A673 (cell line): Measurements from ENCODE around the gene SDF4.

Experiments used
- CTCF ChIP-seq: fragments of 300-800, 200-600 bp; sonication (generic); conservative IDR thresholded peaks from 2 replicates; pipeline ENCODE4 v1.5.1; 2017; ENCODE audit warnings: low read depth, mild to moderate bottlenecking, antibody characterized with exemption, low read length, moderate library complexity, mixed read lengths
- EZH2 ChIP-seq: fragments of 200-600 bp; sonication (generic); IDR thresholded peaks from 2 replicates; pipeline ENCODE4 v1.6.1; 2017; ENCODE audit warnings: borderline replicate concordance, low read depth, mild to moderate bottlenecking, mixed read lengths, antibody characterized with exemption, low read length; ENCODE audit not compliant: poor library complexity, severe bottlenecking

- no peak for TF ChIP-seq CTCF
- no peak for TF ChIP-seq EZH2
Observed at GRCh38 chr1:1260843-1261560, 29.2 kb upstream of the SDF4 start.
